WTC11 (cell line): ENCODE data around the gene RPL15. TPM values are rescaled to one million over a fixed set of nuclear protein-coding genes. Genes with fewer than 3 reads are reported as not detected.

Source experiments
- ATAC-seq: fragments of 200-7000 bp; cut with Tn5 transposase; 2 replicates; pipeline ENCODE4 v1.10.0; 2021; ENCODE audit warnings: mild to moderate bottlenecking, moderate library complexity
- CTCF ChIA-PET: fragments of 300-600 bp; sonication (Branson Sonifier 250); formaldehyde crosslinking; loops from one replicate; lab custom pipeline; 2021; ENCODE audit warnings: antibody characterized with exemption; lab: Charles Lee
- POLR2A ChIA-PET: fragments of 350-600 bp; sonication (Branson Sonifier 250); formaldehyde crosslinking; loops from one replicate; lab custom pipeline; 2021; ENCODE audit warnings: antibody characterized with exemption; lab: Charles Lee
- DNase-seq: peaks from one replicate; pipeline ENCODE4 v3.0.0; 2021; ENCODE audit warnings: low spot score
- H3K27ac Mint-ChIP-seq: 2 replicates; pipeline ENCODE4 v1.8.0; 2021; ENCODE audit warnings: mixed read lengths
- H3K27me3 Mint-ChIP-seq: 2 replicates; pipeline ENCODE4 v1.8.0; 2021; ENCODE audit warnings: low read depth, mild to moderate bottlenecking, moderate library complexity, mixed read lengths
- H3K36me3 Mint-ChIP-seq: 2 replicates; pipeline ENCODE4 v1.8.0; 2021; ENCODE audit warnings: mixed read lengths
- H3K4me1 Mint-ChIP-seq: 2 replicates; pipeline ENCODE4 v1.8.0; 2022; ENCODE audit warnings: mixed read lengths
- H3K4me3 Mint-ChIP-seq: 2 replicates; pipeline ENCODE4 v1.8.0; 2021; ENCODE audit warnings: mild to moderate bottlenecking, moderate library complexity, mixed read lengths
- H3K9me3 Mint-ChIP-seq: 2 replicates; pipeline ENCODE4 v1.8.0; 2021; ENCODE audit warnings: mixed read lengths
- ATF2 ChIP-seq: sonication (generic); formaldehyde crosslinking; IDR thresholded peaks from 2 replicates; pipeline ENCODE4 v1.8.1; 2022; ENCODE audit warnings: low read depth, missing genetic modification reagents, borderline replicate concordance
- ATF6 ChIP-seq: sonication (generic); formaldehyde crosslinking; IDR thresholded peaks from 2 replicates; pipeline ENCODE4 v1.8.1; 2023; ENCODE audit warnings: mild to moderate bottlenecking, missing genetic modification reagents
- CBFB ChIP-seq: sonication (generic); formaldehyde crosslinking; IDR thresholded peaks from 2 replicates; pipeline ENCODE4 v1.8.1; 2022; ENCODE audit warnings: mild to moderate bottlenecking, low read depth, missing genetic modification reagents
- CREB1 ChIP-seq: sonication (generic); formaldehyde crosslinking; IDR thresholded peaks from 2 replicates; pipeline ENCODE4 v1.8.0; 2023; ENCODE audit warnings: mild to moderate bottlenecking, missing genetic modification reagents
- ELF4 ChIP-seq: sonication (generic); formaldehyde crosslinking; IDR thresholded peaks from 2 replicates; pipeline ENCODE4 v1.8.1; 2022; ENCODE audit warnings: low read depth, mild to moderate bottlenecking, moderate library complexity, missing genetic modification reagents
- EMX1 ChIP-seq: fragments of 250-450 bp; sonication (Bioruptor Pico); IDR thresholded peaks from 2 replicates; pipeline ENCODE4 v1.8.0; 2021; ENCODE audit warnings: mild to moderate bottlenecking
- ERG ChIP-seq: fragments of 250-450 bp; sonication (Bioruptor Pico); IDR thresholded peaks from 2 replicates; pipeline ENCODE4 v1.8.0; 2021; ENCODE audit warnings: mild to moderate bottlenecking
- FOXJ3 ChIP-seq: sonication (generic); formaldehyde crosslinking; IDR thresholded peaks from 2 replicates; pipeline ENCODE4 v1.9.0; 2021; ENCODE audit warnings: missing genetic modification reagents, mild to moderate bottlenecking, borderline replicate concordance
- JAZF1 ChIP-seq: fragments of 250-450 bp; sonication (Bioruptor Pico); IDR thresholded peaks from 2 replicates; pipeline ENCODE4 v1.9.0; 2021; ENCODE audit warnings: moderate library complexity, mild to moderate bottlenecking, inconsistent platforms
- MLX ChIP-seq: sonication (generic); formaldehyde crosslinking; IDR thresholded peaks from 2 replicates; pipeline ENCODE4 v1.8.1; 2023; ENCODE audit warnings: mild to moderate bottlenecking, missing genetic modification reagents, moderate library complexity
- MXD4 ChIP-seq: fragments of 250-450 bp; sonication (Bioruptor Pico); IDR thresholded peaks from 2 replicates; pipeline ENCODE4 v1.8.0; 2021; ENCODE audit warnings: mild to moderate bottlenecking, moderate library complexity, borderline replicate concordance
- NR1H2 ChIP-seq: sonication (generic); formaldehyde crosslinking; IDR thresholded peaks from 2 replicates; pipeline ENCODE4 v1.9.0; 2021; ENCODE audit warnings: mild to moderate bottlenecking, moderate library complexity, missing genetic modification reagents
- OVOL2 ChIP-seq: fragments of 250-450 bp; sonication (Bioruptor Pico); IDR thresholded peaks from 2 replicates; pipeline ENCODE4 v1.9.0; 2021; ENCODE audit warnings: mild to moderate bottlenecking, borderline replicate concordance
- PRRX2 ChIP-seq: fragments of 250-450 bp; sonication (Bioruptor Pico); IDR thresholded peaks from 2 replicates; pipeline ENCODE4 v1.8.0; 2021; ENCODE audit warnings: mild to moderate bottlenecking
- SOX15 ChIP-seq: fragments of 250-450 bp; sonication (Bioruptor Pico); IDR thresholded peaks from 2 replicates; pipeline ENCODE4 v1.9.0; 2021; ENCODE audit warnings: mild to moderate bottlenecking
- TEAD1 ChIP-seq: sonication (generic); formaldehyde crosslinking; IDR thresholded peaks from 2 replicates; pipeline ENCODE4 v1.8.0; 2022; ENCODE audit warnings: mild to moderate bottlenecking, missing genetic modification reagents
- TP53 ChIP-seq: sonication (generic); formaldehyde crosslinking; IDR thresholded peaks from 2 replicates; pipeline ENCODE4 v1.8.1; 2023; ENCODE audit warnings: mild to moderate bottlenecking, missing genetic modification reagents
- ZMAT4 ChIP-seq: fragments of 250-450 bp; sonication (Bioruptor Pico); IDR thresholded peaks from 2 replicates; pipeline ENCODE4 v1.9.0; 2021; ENCODE audit warnings: mild to moderate bottlenecking
- ZNF138 ChIP-seq: sonication (generic); formaldehyde crosslinking; conservative IDR thresholded peaks from 2 replicates; pipeline ENCODE4 v1.8.1; 2022; ENCODE audit warnings: mild to moderate bottlenecking, moderate library complexity, missing genetic modification reagents
- ZNF232 ChIP-seq: sonication (generic); formaldehyde crosslinking; IDR thresholded peaks from 2 replicates; pipeline ENCODE4 v1.8.0; 2022; ENCODE audit warnings: mild to moderate bottlenecking, missing genetic modification reagents
- ZNF263 ChIP-seq: sonication (generic); formaldehyde crosslinking; IDR thresholded peaks from 2 replicates; pipeline ENCODE4 v1.8.1; 2022; ENCODE audit warnings: low read depth, mild to moderate bottlenecking, moderate library complexity, missing genetic modification reagents
- ZNF396 ChIP-seq: fragments of 250-450 bp; sonication (Bioruptor Pico); IDR thresholded peaks from 2 replicates; pipeline ENCODE4 v1.8.0; 2021; ENCODE audit warnings: mild to moderate bottlenecking, moderate library complexity, borderline replicate concordance
- ZNF416 ChIP-seq: fragments of 250-450 bp; sonication (Bioruptor Pico); IDR thresholded peaks from 2 replicates; pipeline ENCODE4 v1.9.0; 2021; ENCODE audit warnings: mild to moderate bottlenecking, inconsistent platforms
- ZNF425 ChIP-seq: fragments of 250-450 bp; sonication (Bioruptor Pico); conservative IDR thresholded peaks from 2 replicates; pipeline ENCODE4 v1.9.0; 2021; ENCODE audit warnings: mild to moderate bottlenecking
- total RNA-seq: library from RNA; stranded (reverse); gene quantifications from 3 replicates; pipeline ENCODE4 v1.2.3, GENCODE V29; 2021

Gene RPL15
- total RNA-seq, 1 experiment from 2014 or later: 2,428 TPM

GRCh38 chr3:23895181-23895580 lies 21.8 kb upstream of the RPL15 start:
- Mint-ChIP-seq H3K4me1 (peaks cover 21% of the 10 kb centered on the region), H3K9me3 (peaks cover 19% of the 10 kb centered on the region), H3K27me3 (no peaks in the 10 kb centered on the region), H3K36me3 (peaks cover 59% of the 10 kb centered on the region), H3K27ac (peak overlapping the region; percentile 24; the same call in 1 of the 2 replicates), H3K4me3 (no peak overlapping the region)
- ChIA-PET POLR2A (no interaction called here), CTCF (no interaction called here)
- ATAC-seq (no peak), DNase-seq (no peak)
- TF ChIP-seq ZNF232 (CRISPR knock-in tag): no peak
- TF ChIP-seq SOX15 (CRISPR knock-in tag): no peak
- TF ChIP-seq MLX (CRISPR knock-in tag): no peak
- TF ChIP-seq FOXJ3 (CRISPR knock-in tag): no peak
- no peak for TF ChIP-seq ELF4 (CRISPR knock-in tag)
- TF ChIP-seq ZMAT4 (CRISPR knock-in tag): no peak
- no peak for TF ChIP-seq EMX1 (CRISPR knock-in tag)

- H3K27ac Mint-ChIP-seq: no peak overlapping the region
- TF ChIP-seq ERG (no peak), EMX1 (CRISPR knock-in tag) (no peak), ELF4 (CRISPR knock-in tag) (no peak), ZNF416 (CRISPR knock-in tag) (no peak), ZNF425 (CRISPR knock-in tag) (no peak), TP53 (CRISPR knock-in tag) (no peak), TEAD1 (CRISPR knock-in tag) (no peak), ZNF396 (no peak), JAZF1 (CRISPR knock-in tag) (no peak), NR1H2 (no peak), ZNF263 (CRISPR knock-in tag) (no peak), ZNF138 (CRISPR knock-in tag) (no peak), MXD4 (no peak), FOXJ3 (CRISPR knock-in tag) (no peak), PRRX2 (CRISPR knock-in tag) (no peak)
- TF ChIP-seq, all 79 proteins: peak for 0
- Mint-ChIP-seq H3K27me3 (no peaks in the 10 kb centered on the region), H3K9me3 (peaks cover 25% of the 10 kb centered on the region), H3K4me1 (no peaks in the 10 kb centered on the region), H3K4me3 (no peak overlapping the region), H3K36me3 (peaks cover 84% of the 10 kb centered on the region)
- ATAC-seq (no peak), DNase-seq (no peak)
- ChIA-PET CTCF (interaction anchor here (0.9 kb wide), 1 partner anchor 12 kb away, joined by 4 read pairs; no protein-coding TSS in a partner anchor), POLR2A (no interaction called here)
Measured at GRCh38 chr3:23900744-23901143, 16.2 kb upstream of the RPL15 start.

GRCh38 chr3:23904545-23904944 lies 12.4 kb upstream of the RPL15 start:
- H3K27me3 Mint-ChIP-seq: no peaks in the 10 kb centered on the region
- no peak for ATAC-seq
- no peak for DNase-seq
- peaks cover 66% of the 10 kb centered on the region for H3K36me3 Mint-ChIP-seq
- no peaks in the 10 kb centered on the region for H3K4me1 Mint-ChIP-seq
- peaks cover 7% of the 10 kb centered on the region for H3K9me3 Mint-ChIP-seq
- H3K4me3 Mint-ChIP-seq: no peak overlapping the region
- no peak overlapping the region for H3K27ac Mint-ChIP-seq
- CTCF ChIA-PET: no interaction called here
- POLR2A ChIA-PET: no interaction called here
- TF ChIP-seq ATF2 (CRISPR knock-in tag) (no peak), ATF6 (no peak), CREB1 (CRISPR knock-in tag) (no peak), OVOL2 (CRISPR knock-in tag) (no peak), ZNF232 (CRISPR knock-in tag) (no peak), SOX15 (CRISPR knock-in tag) (no peak), CBFB (CRISPR knock-in tag) (no peak)
